HCT116 (cell line): Measurements from ENCODE around the gene APBA1.

Source experiments
- CTCF ChIP-seq, 3 experiments: fragments of 200-600 bp in 1 of 3; sonication (generic) in 1 of 3; IDR thresholded peaks in 2 of 3; conservative IDR thresholded peaks in 1 of 3; 2 replicates each; pipeline ENCODE4 v1.5.1; 2012 to 2017; ENCODE audit warnings: low read depth in 2 of 3, low read length in 2 of 3, antibody characterized with exemption in 1 of 3, borderline replicate concordance in 1 of 3, control low read depth in 1 of 3, mild to moderate bottlenecking in 1 of 3, mixed read lengths in 1 of 3, mixed run types in 1 of 3, moderate library complexity in 1 of 3; ENCODE audit not compliant: insufficient read depth in 1 of 3
- EZH2 ChIP-seq: fragments of 200-600 bp; sonication (generic); IDR thresholded peaks from 2 replicates; pipeline ENCODE4 v1.6.1; 2017; ENCODE audit warnings: antibody characterized with exemption, mixed run types
- EZH2phosphoT487 ChIP-seq: fragments of 200-600 bp; IDR thresholded peaks from 2 replicates; pipeline ENCODE4 v1.6.1; 2018; ENCODE audit warnings: antibody characterized with exemption, borderline replicate concordance
- FOSL1 ChIP-seq: IDR thresholded peaks from 2 replicates; pipeline ENCODE4 v1.6.1; 2012; ENCODE audit warnings: low read depth
- JUND ChIP-seq: IDR thresholded peaks from 2 replicates; pipeline ENCODE4 v1.6.1; 2012
- POLR2A ChIP-seq: IDR thresholded peaks from 2 replicates; pipeline ENCODE4 v1.7.0; 2011; ENCODE audit warnings: borderline replicate concordance; ENCODE audit not compliant: insufficient read depth, insufficient read length; ENCODE audit errors: extremely low read depth
- POLR2AphosphoS5 ChIP-seq: IDR thresholded peaks from 2 replicates; pipeline ENCODE4 v1.6.1; 2011; ENCODE audit warnings: mild to moderate bottlenecking, low read depth, low read length, moderate library complexity
- RAD21 ChIP-seq: IDR thresholded peaks from 2 replicates; pipeline ENCODE4 v1.6.1; 2012; ENCODE audit warnings: low read depth, mild to moderate bottlenecking
- REST ChIP-seq: IDR thresholded peaks from 2 replicates; pipeline ENCODE4 v1.6.1; 2012; ENCODE audit warnings: low read depth
- SIN3A ChIP-seq: IDR thresholded peaks from 2 replicates; pipeline ENCODE4 v1.6.1; 2012; ENCODE audit warnings: low read depth
- SP1 ChIP-seq: IDR thresholded peaks from 2 replicates; pipeline ENCODE4 v1.6.1; 2012; ENCODE audit warnings: low read depth
- ZFX ChIP-seq: fragments of 450-650 bp; IDR thresholded peaks from 2 replicates; pipeline ENCODE4 v1.6.1; 2017
- ZNF274 ChIP-seq: fragments of 200-500 bp; sonication (Bioruptor generic); IDR thresholded peaks from 2 replicates; pipeline ENCODE4 v1.6.1; 2014; ENCODE audit warnings: mild to moderate bottlenecking, low read depth, low read length, inconsistent platforms
- TF ChIP-seq, protein P1 (sequence below): IDR thresholded peaks from 2 replicates; pipeline ENCODE4 v1.6.1; 2012

- TF ChIP-seq, protein P1, sequence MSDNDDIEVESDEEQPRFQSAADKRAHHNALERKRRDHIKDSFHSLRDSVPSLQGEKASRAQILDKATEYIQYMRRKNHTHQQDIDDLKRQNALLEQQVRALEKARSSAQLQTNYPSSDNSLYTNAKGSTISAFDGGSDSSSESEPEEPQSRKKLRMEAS: no peak
- TF ChIP-seq POLR2A (no peak), CTCF (IDR thresholded peaks at IDR 0.05 in 2 of 3, conservative IDR thresholded peaks at IDR 0.05 in 1 of 3; ENCODE audit: borderline replicate concordance in 1 of 3, insufficient read depth in 1 of 3, low read depth in 2 of 3, low read length in 2 of 3) (no peak), JUND (no peak), EZH2 (no peak), RAD21 (no peak), SIN3A (no peak), ZNF274 (no peak), EZH2phosphoT487 (no peak), POLR2AphosphoS5 (no peak), SP1 (no peak), REST (no peak), FOSL1 (no peak), ZFX (no peak)
These were observed 200.0 kb downstream of the APBA1 start for GRCh38 chr9:69472101-69472620.
